Smooth muscle cell (in vitro differentiated cells): ENCODE measurements around the gene COQ6. TPM values are rescaled to one million over a fixed set of nuclear protein-coding genes. Genes with fewer than 3 reads are reported as not detected.

Experiments
- DNase-seq: peaks from one replicate; lab custom pipeline; 2025; ENCODE audit not compliant: unreplicated experiment; lab: John Stamatoyannopoulos, UW
- H2AFZ ChIP-seq: fragments of 200-600 bp; sonication (generic); 2 replicates; pipeline ENCODE4 v1.6.0; 2016; ENCODE audit warnings: antibody characterized with exemption, low read depth, mild to moderate bottlenecking
- H3F3A ChIP-seq: fragments of 200-600 bp; sonication (generic); 2 replicates; pipeline ENCODE4 v1.6.0; 2017; ENCODE audit warnings: antibody characterized with exemption, low read depth
- H3K27ac ChIP-seq: fragments of 200-600 bp; sonication (generic); 2 replicates; pipeline ENCODE4 v1.5.1; 2016; ENCODE audit warnings: low read depth, mild to moderate bottlenecking
- H3K27me3 ChIP-seq: fragments of 200-600 bp; sonication (generic); 2 replicates; pipeline ENCODE4 v1.6.1; 2016; ENCODE audit warnings: low read depth, mild to moderate bottlenecking
- H3K36me3 ChIP-seq: fragments of 200-600 bp; sonication (generic); 2 replicates; pipeline ENCODE4 v1.5.1; 2016; ENCODE audit warnings: low read depth
- H3K4me1 ChIP-seq: fragments of 200-600 bp; sonication (generic); 2 replicates; pipeline ENCODE4 v1.5.1; 2016; ENCODE audit warnings: low read depth
- H3K4me2 ChIP-seq: fragments of 200-600 bp; sonication (generic); 2 replicates; pipeline ENCODE4 v1.6.0; 2016; ENCODE audit warnings: mild to moderate bottlenecking
- H3K4me3 ChIP-seq: fragments of 200-600 bp; sonication (generic); 2 replicates; pipeline ENCODE4 v1.5.1; 2016; ENCODE audit warnings: mild to moderate bottlenecking
- H3K79me2 ChIP-seq: fragments of 200-600 bp; sonication (generic); 2 replicates; pipeline ENCODE4 v1.6.0; 2016; ENCODE audit warnings: low read depth, mild to moderate bottlenecking
- H3K9ac ChIP-seq: fragments of 200-600 bp; sonication (generic); 2 replicates; pipeline ENCODE4 v1.6.0; 2016; ENCODE audit warnings: low read depth
- H3K9me3 ChIP-seq: fragments of 200-600 bp; sonication (generic); replicated peaks from 2 replicates; pipeline ENCODE4 v1.5.1; 2016; ENCODE audit warnings: low read depth
- H4K20me1 ChIP-seq: fragments of 200-600 bp; sonication (generic); 2 replicates; pipeline ENCODE4 v1.6.0; 2016; ENCODE audit warnings: low read depth
- WGBS: methylation state at CpG from one replicate; pipeline ENCODE4 v1.1.7; 2016; ENCODE audit warnings: low lambda C conversion rate; 5-methylcytosine and 5-hydroxymethylcytosine counted together
- polyA plus RNA-seq: library from polyadenylated mRNA; unstranded; fragments of >200 nt; fragmentation: Nextera tagmentation; extraction: Ambion mirVana; gene quantifications from 2 replicates; pipeline ENCODE4 v1.2.1, GENCODE V29; 2016
- total RNA-seq: library from RNA; depleted of rRNA; stranded (reverse); fragments of >200 nt; gene quantifications from 2 replicates; pipeline ENCODE4 v1.2.3, GENCODE V29; 2014
- TF ChIP-seq, protein P1 (sequence below): fragments of 200-600 bp; sonication (generic); IDR thresholded peaks from 2 replicates; pipeline ENCODE4 v1.5.1; 2017; ENCODE audit warnings: borderline replicate concordance, mild to moderate bottlenecking, antibody characterized with exemption; ENCODE audit not compliant: insufficient read depth, poor library complexity, severe bottlenecking

Gene COQ6
- total and polyA plus RNA-seq, 2 experiments from 2014 or later: 16.8 to 18.2 TPM

DNA sequence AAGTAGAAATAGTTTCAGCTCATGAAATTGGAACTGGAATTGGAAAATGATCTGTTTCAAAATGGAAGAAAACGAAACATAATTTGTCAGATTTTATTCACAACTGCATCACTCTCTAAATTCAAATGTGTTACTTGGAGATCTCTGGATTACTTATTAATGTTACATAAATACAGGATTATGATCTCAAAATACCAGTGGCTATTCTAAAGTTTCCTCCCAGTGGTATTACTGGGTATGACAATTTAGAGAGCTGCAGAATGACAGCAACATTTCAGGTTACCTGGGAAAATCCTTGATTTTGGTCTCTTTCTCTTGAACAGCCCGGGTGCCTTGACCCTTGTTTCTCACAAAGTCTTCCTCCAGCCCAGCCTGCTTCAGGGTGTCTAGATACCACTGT is 14.4 kb upstream of the COQ6 start:
- WGBS: 98% methylated on average over 2 of the region's 2 CpGs
- peaks cover 25% of the 10 kb centered on the region for H3K36me3 ChIP-seq
- no peak overlapping the region for H3K4me2 ChIP-seq
- no peak overlapping the region for H3K27ac ChIP-seq
- no peaks in the 10 kb centered on the region for H3K27me3 ChIP-seq
- no peak overlapping the region for H3K4me3 ChIP-seq
- H3F3A ChIP-seq: peaks cover 11% of the 10 kb centered on the region
- no peaks in the 10 kb centered on the region for H3K9me3 ChIP-seq
- no peak overlapping the region for H2AFZ ChIP-seq
- TF ChIP-seq, protein P1, sequence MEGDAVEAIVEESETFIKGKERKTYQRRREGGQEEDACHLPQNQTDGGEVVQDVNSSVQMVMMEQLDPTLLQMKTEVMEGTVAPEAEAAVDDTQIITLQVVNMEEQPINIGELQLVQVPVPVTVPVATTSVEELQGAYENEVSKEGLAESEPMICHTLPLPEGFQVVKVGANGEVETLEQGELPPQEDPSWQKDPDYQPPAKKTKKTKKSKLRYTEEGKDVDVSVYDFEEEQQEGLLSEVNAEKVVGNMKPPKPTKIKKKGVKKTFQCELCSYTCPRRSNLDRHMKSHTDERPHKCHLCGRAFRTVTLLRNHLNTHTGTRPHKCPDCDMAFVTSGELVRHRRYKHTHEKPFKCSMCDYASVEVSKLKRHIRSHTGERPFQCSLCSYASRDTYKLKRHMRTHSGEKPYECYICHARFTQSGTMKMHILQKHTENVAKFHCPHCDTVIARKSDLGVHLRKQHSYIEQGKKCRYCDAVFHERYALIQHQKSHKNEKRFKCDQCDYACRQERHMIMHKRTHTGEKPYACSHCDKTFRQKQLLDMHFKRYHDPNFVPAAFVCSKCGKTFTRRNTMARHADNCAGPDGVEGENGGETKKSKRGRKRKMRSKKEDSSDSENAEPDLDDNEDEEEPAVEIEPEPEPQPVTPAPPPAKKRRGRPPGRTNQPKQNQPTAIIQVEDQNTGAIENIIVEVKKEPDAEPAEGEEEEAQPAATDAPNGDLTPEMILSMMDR: peak; percentile 25
- no peaks in the 10 kb centered on the region for H3K4me1 ChIP-seq
- H3K79me2 ChIP-seq: no peaks in the 10 kb centered on the region
- no peak overlapping the region for H3K9ac ChIP-seq
- H4K20me1 ChIP-seq: peaks cover 3% of the 10 kb centered on the region
- DNase-seq: no peak

DNA sequence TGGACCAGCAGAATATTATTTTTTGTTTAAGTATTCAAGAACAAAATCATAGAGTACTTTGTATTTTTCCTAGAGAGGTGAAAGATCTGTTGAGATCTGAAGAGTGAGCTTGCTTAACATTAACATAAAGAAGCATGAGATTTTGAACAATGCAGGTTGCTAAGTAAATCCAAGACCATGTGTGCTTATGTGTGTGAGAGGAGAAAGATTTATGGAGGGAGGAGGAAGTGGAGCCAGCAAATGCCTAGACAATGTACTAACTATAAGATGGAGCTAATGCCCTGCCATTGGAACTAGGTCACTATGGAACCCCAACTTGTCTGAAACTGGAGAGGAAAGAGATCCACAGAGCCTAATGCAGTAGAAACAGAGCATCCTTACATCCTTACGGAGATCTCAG is 13.6 kb upstream of the COQ6 start:
- Histone ChIP-seq H3K9ac (no peak overlapping the region), H3K36me3 (peaks cover 21% of the 10 kb centered on the region), H3K4me1 (no peaks in the 10 kb centered on the region), H2AFZ (no peak overlapping the region), H3K27ac (no peak overlapping the region), H3F3A (peaks cover 9% of the 10 kb centered on the region), H4K20me1 (peaks cover 3% of the 10 kb centered on the region), H3K9me3 (no peaks in the 10 kb centered on the region), H3K79me2 (no peaks in the 10 kb centered on the region), H3K4me2 (no peak overlapping the region), H3K27me3 (no peaks in the 10 kb centered on the region), H3K4me3 (no peak overlapping the region)
- TF ChIP-seq, protein P1: no peak
- 93% methylated on average over 1 of the region's 1 CpG for WGBS
- DNase-seq: no peak

DNA sequence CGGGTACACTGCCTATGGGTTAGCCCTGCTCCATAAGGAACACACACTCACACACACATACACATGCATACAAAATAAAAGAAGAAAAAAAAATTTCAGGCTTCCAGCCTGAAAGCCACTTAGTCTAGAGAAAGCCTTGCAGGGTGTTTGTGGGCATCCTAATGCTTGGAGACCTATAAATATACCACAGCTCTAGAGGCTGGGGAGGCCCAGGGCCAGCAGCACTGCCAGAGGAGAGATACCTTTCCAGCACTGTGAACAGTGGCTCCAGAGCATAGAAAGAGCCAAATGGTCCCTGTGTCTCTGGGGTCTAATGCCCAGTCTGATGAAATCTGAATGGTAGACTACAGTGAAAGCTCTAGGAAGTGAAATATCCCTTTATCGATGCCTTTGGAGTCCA is 13.1 kb upstream of the COQ6 start:
- Histone ChIP-seq H3K27me3 (no peaks in the 10 kb centered on the region), H3F3A (peaks cover 5% of the 10 kb centered on the region), H2AFZ (no peak overlapping the region), H3K9me3 (no peaks in the 10 kb centered on the region), H3K9ac (no peak overlapping the region), H3K27ac (no peak overlapping the region), H3K4me2 (no peak overlapping the region), H3K36me3 (peaks cover 17% of the 10 kb centered on the region), H4K20me1 (peaks cover 3% of the 10 kb centered on the region), H3K79me2 (no peaks in the 10 kb centered on the region), H3K4me1 (no peaks in the 10 kb centered on the region), H3K4me3 (no peak overlapping the region)
- TF ChIP-seq, protein P1: no peak
- 97% methylated on average over 2 of the region's 2 CpGs for WGBS
- no peak for DNase-seq

DNA sequence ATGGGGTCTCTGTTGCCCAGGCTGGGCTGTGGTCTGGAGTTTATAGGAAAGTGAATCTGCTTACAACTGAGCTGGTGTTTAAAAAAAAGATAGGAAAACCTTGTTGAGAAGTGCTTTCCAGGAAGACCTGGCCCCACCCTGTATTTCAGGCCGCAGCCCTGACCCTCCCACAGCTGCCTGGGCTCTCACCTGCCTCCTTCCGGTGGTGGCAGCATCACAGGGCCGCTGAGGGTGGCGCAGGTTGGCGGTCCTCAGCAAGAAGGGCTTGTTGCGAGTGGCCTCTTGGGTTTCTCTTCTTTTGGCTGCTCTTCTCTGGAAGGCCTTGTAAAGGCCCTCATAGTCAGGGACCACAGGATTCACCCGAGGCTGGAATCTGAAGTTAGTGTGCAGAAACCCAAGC is 7.9 kb upstream of the COQ6 start:
- Histone ChIP-seq H3K4me3 (no peak overlapping the region), H3K36me3 (peaks cover 5% of the 10 kb centered on the region), H3K27ac (no peak overlapping the region), H3K4me2 (no peak overlapping the region), H3F3A (peaks cover 1% of the 10 kb centered on the region), H3K79me2 (no peaks in the 10 kb centered on the region), H3K9me3 (no peaks in the 10 kb centered on the region), H3K4me1 (no peaks in the 10 kb centered on the region), H2AFZ (no peak overlapping the region), H4K20me1 (no peaks in the 10 kb centered on the region), H3K9ac (no peak overlapping the region), H3K27me3 (no peaks in the 10 kb centered on the region)
- TF ChIP-seq, protein P1: no peak
- 92% methylated on average over 7 of the region's 7 CpGs for WGBS
- no peak for DNase-seq
